ENCODE data around the gene ARHGEF7. TPM values are rescaled to one million over a fixed set of nuclear protein-coding genes. Genes with fewer than 3 reads are reported as not detected.

ARHGEF7 gene
- total RNA-seq, 1 donor from 2014 or later, result 63.2 TPM

DNA sequence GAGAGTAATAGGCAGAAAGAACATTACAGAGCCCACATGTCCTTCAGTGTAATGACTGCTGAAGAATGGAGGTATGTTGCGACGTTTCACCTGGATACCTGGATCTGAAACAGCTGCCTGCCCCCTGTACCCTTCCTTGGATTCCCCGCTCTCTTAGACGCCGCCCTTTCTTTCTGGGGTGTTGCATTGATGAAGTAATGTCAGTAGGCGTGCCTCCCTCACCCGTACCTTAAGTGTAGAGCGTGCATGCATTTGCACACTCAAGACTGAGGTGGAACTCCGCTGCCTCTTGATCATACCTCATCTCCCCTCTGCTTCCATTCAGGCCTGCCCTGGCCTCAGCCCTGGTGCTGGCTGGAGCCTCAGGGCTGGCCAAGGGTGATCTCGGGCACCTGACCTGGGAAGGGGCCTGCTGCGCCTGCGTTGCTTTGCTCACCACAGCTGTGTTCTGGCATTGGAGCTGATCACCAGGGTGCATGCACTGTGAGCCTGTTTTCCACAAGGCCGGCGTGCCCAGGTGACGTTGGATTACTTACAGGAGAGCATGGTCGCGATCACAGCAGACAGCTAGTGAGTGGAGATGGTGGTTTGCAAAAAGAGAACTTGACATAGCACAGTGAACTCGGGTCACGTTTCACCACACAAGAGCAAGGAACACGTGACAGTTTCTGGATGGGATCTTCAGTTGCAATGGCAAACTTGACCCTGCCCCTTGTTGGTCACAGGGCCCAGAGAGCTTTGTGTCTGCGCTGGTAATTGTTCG, 99.0 kb downstream of the ARHGEF7 start:
- Histone ChIP-seq H3K27ac (no peak overlapping the region), H3K4me1 (peaks cover 53% of the 10 kb centered on the region), H3K4me3 (no peak overlapping the region), H3K9me3 (no peaks in the 10 kb centered on the region), H3K27me3 (no peaks in the 10 kb centered on the region), H3K36me3 (no peaks in the 10 kb centered on the region)
- DNase-seq (no peak), ATAC-seq (peak; percentile 67)
- TF ChIP-seq, protein P1, sequence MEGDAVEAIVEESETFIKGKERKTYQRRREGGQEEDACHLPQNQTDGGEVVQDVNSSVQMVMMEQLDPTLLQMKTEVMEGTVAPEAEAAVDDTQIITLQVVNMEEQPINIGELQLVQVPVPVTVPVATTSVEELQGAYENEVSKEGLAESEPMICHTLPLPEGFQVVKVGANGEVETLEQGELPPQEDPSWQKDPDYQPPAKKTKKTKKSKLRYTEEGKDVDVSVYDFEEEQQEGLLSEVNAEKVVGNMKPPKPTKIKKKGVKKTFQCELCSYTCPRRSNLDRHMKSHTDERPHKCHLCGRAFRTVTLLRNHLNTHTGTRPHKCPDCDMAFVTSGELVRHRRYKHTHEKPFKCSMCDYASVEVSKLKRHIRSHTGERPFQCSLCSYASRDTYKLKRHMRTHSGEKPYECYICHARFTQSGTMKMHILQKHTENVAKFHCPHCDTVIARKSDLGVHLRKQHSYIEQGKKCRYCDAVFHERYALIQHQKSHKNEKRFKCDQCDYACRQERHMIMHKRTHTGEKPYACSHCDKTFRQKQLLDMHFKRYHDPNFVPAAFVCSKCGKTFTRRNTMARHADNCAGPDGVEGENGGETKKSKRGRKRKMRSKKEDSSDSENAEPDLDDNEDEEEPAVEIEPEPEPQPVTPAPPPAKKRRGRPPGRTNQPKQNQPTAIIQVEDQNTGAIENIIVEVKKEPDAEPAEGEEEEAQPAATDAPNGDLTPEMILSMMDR (IDR thresholded peaks at IDR 0.05), result no peak
- intact Hi-C loops (cut with DNase I), result no loop called here

DNA sequence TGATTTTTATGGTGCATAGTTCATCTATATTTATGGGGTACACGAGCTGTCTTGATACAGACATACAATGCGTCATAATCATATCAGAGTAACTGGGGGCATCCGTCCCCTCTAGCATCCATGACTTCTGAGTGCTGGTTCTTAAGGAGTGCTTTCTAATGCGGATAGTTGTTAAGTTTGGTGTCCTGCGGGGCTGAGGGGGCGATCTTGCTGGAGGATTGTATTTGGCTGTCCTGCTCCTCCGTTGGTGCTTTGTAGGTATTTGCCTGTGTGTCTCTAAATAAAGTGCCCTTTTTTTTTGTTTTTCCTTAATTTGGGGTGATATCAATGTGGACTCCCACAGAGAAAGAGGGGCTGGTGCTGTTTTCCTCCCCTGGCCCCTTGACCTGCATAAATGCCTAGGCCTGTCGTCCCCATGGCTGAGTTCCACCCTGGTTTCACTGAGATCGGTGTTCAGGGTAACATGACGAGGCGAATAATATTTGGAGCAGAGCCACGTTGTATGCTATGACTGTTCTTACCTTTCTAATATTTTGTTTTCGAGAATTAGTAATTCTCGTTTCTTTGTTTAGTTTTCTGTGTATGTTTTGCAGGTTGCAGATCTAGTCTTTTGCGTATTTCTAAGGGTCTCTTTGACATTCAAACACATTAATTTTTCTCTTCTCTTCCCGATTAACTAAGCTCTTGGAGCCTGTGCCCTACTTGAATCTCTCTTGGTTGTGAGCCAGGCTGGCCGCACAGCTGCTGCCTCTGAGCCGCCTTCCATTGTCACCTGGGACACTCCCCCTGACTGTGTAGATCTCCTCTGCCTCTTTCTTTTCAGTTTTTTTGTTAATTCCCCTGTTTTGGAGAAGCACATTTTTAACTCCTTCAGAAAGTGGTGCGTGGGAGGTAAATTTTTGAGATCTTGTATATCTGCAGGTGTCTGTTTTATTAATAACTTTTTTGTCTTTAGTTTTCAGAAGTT, 100.3 kb downstream of the ARHGEF7 start:
- no peaks in the 10 kb centered on the region for H3K9me3 ChIP-seq
- H3K4me3 ChIP-seq, result no peak overlapping the region
- ATAC-seq (no peak), DNase-seq (no peak)
- H3K27me3 ChIP-seq, result no peaks in the 10 kb centered on the region
- no peak overlapping the region for H3K27ac ChIP-seq
- H3K4me1 ChIP-seq, result peaks cover 55% of the 10 kb centered on the region
- no peaks in the 10 kb centered on the region for H3K36me3 ChIP-seq
- intact Hi-C loops (cut with DNase I), result no loop called here
- TF ChIP-seq, protein P1 (IDR thresholded peaks at IDR 0.05), result no peak

DNA sequence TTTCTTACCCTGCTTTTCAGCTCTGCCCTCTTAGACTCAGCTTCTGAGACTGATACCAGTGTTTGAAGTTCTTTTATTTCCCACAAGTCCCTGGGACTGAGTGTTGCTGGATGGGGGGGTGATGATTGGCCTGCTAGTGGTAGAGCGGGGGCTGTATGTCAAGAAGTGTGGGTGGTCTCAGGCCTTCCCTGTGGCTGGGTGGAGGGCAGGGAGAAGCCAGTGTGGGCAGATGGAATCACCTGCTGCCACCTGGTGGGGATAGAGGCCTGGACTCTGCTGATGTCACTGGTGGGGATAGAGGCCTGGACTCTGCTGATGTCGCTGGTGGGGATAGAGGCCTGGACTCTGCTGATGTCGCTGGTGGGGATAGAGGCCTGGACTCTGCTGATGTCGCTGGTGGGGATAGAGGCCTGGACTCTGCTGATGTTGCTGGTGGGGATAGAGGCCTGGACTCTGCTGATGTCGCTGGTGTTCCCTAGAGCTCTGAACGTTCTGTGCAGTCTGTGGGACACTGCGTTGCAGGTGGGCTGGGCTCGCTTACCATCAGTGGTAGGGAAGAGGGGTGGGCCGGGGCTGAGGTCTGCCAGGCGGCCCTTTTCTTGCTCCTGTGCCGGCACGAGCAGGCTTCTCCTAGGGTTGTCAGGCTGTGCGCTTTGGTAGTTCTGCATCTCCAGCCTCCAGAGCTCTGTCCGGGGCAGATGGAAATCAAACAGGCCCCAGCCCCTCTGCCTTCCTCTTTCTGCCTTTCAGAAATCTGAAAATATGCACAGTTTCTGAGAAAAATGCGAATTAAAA, 101.3 kb downstream of the ARHGEF7 start:
- Histone ChIP-seq H3K9me3 (no peaks in the 10 kb centered on the region), H3K27me3 (no peaks in the 10 kb centered on the region), H3K27ac (no peak overlapping the region), H3K36me3 (no peaks in the 10 kb centered on the region), H3K4me1 (peaks cover 48% of the 10 kb centered on the region), H3K4me3 (no peak overlapping the region)
- intact Hi-C loops (cut with DNase I), result no loop called here
- TF ChIP-seq, protein P1 (IDR thresholded peaks at IDR 0.05), result peak; percentile 28
- ATAC-seq, result peak; percentile 35
- DNase-seq, result no peak

DNA sequence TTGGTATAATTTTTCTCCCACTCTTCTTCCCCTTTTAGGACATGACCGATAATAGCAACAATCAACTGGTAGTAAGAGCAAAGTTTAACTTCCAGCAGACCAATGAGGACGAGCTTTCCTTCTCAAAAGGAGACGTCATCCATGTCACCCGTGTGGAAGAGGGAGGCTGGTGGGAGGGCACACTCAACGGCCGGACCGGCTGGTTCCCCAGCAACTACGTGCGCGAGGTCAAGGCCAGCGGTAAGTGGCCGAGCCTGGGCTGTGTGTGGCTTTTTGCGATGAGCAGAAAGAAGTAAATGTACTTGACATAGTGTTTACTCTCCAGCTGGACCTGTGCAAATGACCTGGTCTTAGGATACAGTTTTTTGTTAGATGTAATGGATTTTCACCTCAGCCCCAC, 102.5 kb downstream of the ARHGEF7 start:
- peak; percentile 79 for ATAC-seq
- intact Hi-C loops (cut with DNase I), result no loop called here
- Histone ChIP-seq H3K4me3 (no peak overlapping the region), H3K4me1 (peaks cover 44% of the 10 kb centered on the region), H3K9me3 (no peaks in the 10 kb centered on the region), H3K27ac (no peak overlapping the region), H3K36me3 (no peaks in the 10 kb centered on the region), H3K27me3 (no peaks in the 10 kb centered on the region)
- TF ChIP-seq, protein P1 (IDR thresholded peaks at IDR 0.05), result no peak
- peak; percentile 78 for DNase-seq

DNA sequence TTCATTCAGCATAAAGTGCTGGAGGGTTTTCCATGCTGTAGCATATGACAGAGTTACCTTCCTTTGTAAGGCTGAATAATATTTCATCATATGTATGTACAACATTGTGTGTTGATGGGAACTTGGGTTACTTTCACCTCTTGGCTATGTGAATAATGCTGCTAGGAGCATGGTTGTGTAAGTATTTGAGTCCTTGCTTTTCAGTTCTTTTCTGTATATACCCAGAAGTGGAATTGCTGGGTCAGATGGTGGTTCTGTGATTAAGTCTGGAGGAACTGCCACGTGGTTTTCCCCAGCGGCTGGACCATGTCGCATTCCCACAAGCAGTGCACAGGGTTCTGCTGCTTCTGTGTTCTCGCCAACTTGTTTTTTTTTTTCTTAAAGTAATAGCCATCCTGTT, 104.2 kb downstream of the ARHGEF7 start:
- DNase-seq (no peak), ATAC-seq (no peak)
- intact Hi-C loops (cut with DNase I), result no loop called here
- Histone ChIP-seq H3K4me1 (peaks cover 42% of the 10 kb centered on the region), H3K4me3 (no peak overlapping the region), H3K27me3 (no peaks in the 10 kb centered on the region), H3K27ac (peak overlapping the region; percentile 8), H3K36me3 (no peaks in the 10 kb centered on the region), H3K9me3 (no peaks in the 10 kb centered on the region)
- TF ChIP-seq, protein P1 (IDR thresholded peaks at IDR 0.05), result no peak
